HS-5 (cell line): ENCODE measurements around the gene GBP5.
A peak's percentile ranks its signal among the peaks of the same experiment; 100 is the strongest.
"Not testable (repeated sequence)": the region's sequence is repeated elsewhere in the genome, so short reads cannot be mapped to it uniquely, and the experiment has no call there.

Experiments used
- DNase-seq: peaks from one replicate; pipeline ENCODE4 v3.0.0-alpha.2; 2012; ENCODE audit warnings: low read depth

The GBP5 gene, protein sequence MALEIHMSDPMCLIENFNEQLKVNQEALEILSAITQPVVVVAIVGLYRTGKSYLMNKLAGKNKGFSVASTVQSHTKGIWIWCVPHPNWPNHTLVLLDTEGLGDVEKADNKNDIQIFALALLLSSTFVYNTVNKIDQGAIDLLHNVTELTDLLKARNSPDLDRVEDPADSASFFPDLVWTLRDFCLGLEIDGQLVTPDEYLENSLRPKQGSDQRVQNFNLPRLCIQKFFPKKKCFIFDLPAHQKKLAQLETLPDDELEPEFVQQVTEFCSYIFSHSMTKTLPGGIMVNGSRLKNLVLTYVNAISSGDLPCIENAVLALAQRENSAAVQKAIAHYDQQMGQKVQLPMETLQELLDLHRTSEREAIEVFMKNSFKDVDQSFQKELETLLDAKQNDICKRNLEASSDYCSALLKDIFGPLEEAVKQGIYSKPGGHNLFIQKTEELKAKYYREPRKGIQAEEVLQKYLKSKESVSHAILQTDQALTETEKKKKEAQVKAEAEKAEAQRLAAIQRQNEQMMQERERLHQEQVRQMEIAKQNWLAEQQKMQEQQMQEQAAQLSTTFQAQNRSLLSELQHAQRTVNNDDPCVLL

DNA sequence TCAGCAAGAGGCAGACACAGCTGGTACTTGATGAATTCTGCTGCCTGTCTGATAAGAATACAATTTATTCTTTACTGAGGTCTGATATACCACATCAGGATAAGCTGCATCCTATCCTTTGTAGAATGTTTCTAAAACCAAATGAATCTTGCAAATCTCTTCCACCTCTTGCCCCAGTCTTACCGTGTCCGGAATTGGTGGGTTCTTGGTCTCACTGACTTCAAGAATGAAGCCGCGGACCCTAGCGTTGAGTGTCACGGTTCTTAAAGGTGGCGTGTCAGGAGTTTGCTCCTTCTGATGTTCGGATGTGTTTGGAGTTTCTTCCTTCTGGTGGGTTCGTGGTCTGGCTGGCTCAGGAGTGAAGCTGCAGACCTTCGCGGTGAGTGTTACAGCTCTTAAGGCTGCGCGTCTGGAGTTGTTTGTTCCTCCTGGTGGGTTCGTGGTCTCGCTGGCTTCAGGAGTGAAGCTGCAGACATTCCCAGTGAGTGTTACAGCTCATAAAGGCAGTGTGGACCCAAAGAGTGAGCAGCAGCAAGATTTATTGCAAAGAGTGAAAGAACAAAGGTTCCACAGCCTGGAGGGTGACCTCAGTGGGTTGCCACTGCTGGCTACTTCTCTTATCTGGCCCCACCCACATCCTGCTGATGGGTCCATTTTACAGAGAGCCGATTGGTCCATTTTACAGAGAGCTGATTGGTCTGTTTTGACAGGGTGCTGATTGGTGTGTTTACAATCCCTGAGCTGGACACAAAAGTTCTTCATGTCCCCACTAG is at the start of gene GBP5:
Gene GBP5, minus strand, starts transcription at position 592 of the 773 bp plus-strand sequence. CDS start 3,305 bp downstream, outside the sequence.
- DNase-seq: peak; percentile 9

DNA sequence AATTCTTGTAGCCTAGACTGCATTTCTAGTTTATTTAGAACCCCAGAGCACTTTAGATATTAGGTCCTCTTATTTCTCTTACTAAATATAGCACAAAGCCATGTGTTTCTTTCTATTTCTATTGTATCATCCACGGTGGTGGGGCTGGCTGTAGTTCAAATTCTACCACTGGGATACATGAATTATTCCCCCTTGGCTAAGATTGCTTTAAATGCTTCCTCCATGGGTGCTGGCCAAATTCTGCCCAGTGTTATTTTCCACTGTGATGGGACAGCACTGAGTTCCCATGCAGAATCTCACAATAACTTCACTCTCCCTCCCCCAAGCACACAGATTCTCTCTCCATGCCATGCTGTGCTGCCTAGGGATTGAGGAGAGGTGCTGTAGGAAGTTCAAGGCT is 49.7 kb upstream of the GBP5 start:
- no peak for DNase-seq

DNA sequence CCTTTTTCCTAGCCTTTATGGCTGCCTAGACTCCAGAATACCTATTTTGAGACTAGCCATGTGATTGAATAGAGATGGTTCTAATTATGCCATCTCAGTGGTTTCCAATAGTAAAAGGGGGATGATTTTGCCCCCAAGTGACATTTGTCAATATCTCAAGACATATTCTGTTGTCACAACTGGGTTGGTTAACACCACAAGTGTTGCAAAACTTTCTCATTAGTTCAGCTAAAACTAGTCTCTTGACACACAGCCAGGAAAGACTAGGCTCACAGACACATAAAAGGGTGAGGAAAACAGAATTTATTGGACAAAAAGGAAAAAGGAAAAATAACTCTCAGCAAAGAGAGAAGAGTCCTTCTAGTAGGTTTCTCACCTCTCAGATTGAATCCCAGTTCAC is 39.9 kb upstream of the GBP5 start:
- DNase-seq: no peak

DNA sequence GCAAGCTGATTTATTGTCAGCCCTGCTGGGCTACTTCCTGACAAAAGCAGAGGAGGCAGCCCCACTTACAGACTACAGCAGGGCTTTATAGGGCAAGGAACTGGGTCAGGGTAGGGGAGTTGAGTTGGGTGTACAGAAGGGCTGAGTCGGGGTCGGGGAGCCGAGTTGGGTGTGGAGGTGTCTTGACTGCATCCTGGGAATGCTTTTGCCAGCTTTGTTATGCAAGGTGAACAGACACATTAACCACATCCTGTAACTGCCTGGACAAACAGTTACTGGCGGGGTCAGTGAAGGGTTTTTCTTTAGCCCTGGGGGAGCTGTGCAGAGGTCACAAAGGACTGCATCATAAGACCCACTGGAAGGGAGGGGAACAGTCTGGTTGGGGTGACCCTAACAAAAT is 39.1 kb upstream of the GBP5 start:
- no peak for DNase-seq

DNA sequence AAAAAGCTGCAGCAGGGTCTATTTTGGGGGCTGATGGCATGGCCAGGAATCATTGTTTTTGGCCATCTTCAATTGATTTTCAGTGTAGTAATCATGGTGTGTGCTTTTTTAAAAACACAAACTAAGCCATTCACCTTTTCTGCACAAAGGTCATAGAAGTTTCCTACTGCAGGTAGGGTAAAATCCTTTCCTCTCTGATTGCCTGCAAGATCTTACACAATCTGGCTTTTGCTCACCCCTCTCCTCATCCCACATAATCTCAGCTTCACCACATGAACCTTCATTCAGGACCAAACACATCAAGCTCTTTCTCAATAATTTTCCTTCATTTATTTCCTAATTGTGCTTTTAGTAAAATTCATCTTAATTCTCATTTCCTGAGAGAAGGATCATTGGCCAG is 38.3 kb upstream of the GBP5 start:
- no peak for DNase-seq

DNA sequence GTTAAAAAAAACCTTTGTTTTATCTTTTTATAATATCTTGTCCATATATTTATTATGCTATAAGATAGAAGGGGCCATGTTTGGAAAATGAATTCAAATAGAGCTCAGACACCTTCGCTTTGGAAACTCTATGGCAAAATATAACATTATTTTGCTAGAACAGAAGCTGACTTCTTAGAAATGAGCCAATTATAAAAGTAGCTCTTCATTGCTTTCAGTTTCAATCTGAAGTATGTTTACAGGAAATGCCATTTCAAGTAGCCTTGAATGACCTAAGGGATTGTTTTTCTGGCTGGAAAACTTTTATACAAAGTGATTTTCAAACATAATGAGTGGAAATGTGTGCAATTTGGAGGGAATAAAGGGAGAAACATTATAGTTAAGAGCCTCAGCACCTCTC is 37.8 kb upstream of the GBP5 start:
- DNase-seq: no peak

DNA sequence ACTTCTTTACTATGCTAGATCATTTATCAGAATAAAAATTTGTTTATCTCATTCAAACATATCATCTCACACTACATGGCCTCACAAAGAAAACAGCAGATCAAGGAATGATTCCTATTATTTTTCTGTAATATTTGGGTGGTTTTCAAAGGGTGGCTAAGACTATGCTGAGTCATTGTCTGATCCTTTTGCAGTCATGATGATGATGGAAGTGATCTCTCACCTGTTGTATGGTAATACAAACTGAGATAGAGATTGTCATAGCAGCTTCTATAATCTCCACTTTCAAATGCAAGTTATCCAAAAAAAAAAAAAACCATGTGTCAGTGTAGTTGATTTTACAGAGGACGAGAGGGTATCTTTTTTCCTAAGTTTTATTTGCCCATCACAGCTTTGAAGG is 37.2 kb upstream of the GBP5 start:
- DNase-seq: no peak

DNA sequence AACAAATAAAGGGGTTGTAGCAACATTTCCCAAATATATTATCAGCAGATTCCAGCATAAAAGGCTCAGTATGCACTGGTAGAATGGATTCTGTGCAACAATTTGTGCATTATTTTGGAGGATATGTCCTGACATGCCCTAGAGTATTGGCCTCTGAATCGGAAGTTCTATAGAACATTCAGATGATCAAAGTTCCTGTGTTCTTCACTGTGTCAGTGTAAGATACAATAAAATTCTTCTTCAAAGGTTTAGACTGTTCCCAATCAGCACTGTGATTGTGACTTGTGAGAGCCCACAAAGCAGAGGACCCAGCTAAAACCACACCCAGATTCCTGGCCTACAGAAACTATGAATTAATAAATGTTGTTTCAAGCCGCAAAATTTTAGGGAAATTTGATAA is 33.6 kb upstream of the GBP5 start:
- DNase-seq: no peak

DNA sequence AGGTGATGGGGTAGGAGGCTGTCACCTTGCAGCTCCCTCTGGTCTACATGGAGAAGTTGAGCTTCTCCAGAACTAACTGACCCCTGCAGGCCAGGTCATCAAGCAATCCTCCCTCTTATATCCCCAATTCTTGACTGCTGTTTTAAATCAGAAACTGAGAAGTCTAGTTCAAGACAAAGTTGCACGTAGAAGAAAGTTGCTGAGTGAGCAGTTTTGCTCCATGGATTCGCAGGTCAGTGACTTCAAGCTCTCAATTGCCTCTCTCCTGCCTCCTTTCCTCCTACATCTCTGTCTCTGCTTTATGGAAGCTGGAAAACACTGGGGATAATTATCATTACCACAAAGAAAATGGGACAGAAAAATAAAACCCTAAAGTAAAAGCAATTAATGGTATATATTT is 32.8 kb upstream of the GBP5 start:
- no peak for DNase-seq

DNA sequence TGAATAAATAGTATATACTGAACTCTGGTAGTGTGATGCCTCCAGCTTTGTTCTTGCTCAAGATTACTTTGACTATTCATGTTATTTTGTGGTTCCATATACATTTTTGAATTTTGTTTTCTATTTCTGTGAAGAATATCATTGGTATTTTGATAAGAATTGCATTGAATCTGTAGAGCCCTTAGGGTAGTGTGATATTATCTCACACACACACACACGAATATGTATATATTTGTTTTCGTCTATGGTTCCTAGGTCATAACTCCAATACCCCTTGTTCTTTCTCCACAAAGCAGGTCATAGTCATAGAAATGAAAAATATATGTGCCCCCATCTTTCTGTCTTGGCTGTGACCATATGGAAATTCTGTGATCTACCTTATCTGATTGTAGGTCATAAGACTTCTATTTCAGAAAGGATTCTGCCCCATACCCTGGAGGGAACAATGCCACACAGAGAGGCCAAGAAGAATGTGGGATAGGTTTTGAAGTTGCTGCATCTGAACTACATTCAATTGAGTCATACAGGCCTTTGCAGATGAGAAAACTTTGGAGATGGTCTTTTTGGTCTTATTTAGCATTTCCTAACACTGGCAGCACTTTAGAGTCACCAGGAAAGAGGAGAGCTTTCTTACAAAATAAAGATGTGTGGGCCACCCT is 32.0 kb upstream of the GBP5 start:
- no peak for DNase-seq

DNA sequence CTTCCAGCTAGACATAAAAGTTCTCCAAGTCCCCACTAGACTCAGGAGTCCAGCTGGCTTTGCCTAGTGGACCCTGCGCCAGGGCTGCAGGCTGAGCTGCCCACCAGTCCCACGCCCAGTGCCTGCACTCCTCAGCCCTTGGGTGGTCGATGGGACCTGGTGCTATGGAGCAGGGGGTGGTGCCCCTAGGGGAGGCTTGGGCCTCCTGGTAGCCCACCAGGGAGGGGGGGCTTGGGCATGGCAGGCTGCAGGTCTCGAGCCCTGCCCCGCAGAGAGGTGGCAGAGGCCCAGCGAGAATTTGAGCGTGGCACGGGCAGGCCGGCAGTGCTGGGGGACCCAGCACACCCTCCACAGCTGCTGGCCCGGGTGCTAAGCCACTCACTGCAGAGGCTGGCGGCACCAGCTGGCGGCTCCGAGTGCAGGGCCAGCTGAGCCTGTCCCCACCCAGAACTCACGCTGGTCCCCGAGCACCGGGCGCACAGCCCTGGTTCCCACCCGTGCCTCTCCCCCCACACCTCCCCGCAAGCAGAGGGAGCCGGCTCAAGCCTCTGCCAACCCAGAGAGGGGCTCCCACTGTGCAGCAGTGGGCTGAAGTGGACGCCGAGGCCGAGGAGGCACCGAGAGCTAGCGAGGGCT is 30.2 kb upstream of the GBP5 start:
- DNase-seq: no peak

DNA sequence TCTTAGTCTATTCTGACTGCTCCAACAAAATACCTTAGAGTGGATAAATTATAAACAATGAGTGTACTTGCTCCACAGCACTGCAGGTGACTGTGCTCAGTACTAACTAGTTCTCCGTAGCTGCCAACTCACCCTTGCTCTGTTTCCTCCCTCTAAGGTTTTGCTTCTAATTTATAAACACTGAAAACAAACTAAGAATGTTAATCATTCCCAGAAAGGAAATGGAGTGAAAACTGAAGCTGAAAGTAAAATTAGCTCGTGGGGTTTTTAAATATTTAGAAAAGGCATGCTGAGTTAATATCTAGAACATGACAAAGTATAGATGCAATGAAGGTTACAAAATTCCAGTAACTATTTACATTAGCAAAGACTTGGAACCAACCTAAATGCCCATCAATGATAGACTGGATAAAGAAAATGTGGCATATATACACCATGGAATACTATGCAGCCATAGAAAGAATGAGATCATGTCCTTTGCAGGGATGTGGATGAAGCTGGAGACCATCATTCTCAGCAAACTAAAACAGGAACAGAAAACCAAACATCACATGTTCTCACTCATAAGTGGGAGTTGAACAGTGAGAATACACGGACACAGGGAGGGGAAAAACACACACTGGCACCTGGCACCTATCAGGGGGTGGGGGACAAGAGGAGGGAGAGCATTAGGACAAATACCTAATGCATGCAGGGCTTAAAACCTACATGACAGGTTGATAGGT is 27.2 kb upstream of the GBP5 start:
- DNase-seq: not testable (repeated sequence)

DNA sequence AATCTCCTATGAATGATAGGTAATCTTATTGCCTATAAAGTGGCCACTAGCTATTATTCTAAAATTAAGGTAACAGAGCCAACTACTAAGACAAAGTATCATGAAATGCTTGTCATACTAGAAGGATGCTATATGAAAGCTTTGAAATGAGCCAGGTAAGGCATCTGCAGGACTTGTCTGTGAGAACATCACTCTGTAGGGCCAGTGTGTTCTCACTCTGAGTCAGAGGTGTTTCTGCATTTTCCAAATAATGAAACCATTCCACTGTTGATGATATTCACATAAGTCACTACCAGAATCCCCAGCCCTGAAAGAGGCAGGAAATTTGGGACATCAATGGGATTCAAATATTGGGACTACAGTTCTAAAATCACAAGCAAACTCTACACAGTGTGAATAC is 25.8 kb upstream of the GBP5 start:
- peak; percentile 6 for DNase-seq

DNA sequence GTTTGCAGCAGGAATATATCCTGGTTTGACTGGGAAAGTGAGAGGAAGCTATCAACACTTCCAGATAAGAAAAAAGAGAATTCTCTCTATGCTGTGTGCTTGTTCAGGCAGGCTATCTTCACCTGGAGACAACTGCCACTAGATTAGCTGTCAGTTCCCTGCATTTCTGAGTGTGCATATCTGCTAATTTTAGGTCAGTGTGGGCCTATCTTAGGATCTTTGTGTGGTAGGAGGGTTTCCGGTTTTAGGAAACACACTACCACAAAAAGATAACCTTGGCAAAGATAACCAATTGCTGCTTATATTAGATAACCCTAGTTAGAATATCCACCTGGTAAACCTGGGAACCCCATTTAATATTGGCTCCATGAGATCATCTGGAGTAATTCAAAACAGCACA is 22.5 kb upstream of the GBP5 start:
- no peak for DNase-seq

DNA sequence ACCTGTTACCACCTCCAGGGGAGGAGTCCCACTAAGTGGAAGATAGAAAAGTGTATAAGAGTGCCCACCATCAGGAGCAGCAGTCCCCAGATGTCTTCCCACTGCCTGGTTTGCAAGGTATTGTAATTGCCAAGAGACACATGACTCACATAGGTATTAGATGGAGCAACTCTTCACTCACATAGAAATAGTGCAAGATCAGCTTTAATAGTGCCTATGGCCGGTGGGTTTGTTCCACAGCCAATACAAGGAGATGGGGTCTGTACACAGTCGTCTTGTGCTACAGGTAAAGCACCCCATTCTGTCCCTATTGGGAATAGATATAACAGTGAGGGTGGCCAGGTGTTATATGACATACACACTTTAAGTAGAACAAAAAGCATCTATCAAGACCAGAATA is 18.6 kb upstream of the GBP5 start:
- no peak for DNase-seq

DNA sequence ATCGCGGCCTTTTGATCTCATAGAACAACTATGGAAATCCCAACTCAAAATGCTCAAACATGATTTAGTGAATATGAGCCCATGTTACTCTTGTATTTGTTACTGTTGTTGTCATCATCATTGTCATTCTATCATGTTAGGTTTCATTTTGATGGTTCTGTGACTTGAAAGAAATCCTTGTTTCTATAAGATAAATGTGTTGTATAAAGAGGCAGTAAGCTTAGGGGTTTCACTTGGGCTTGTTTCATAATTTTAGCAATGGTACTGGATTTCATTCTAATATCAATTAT is 15.3 kb upstream of the GBP5 start:
- no peak for DNase-seq

DNA sequence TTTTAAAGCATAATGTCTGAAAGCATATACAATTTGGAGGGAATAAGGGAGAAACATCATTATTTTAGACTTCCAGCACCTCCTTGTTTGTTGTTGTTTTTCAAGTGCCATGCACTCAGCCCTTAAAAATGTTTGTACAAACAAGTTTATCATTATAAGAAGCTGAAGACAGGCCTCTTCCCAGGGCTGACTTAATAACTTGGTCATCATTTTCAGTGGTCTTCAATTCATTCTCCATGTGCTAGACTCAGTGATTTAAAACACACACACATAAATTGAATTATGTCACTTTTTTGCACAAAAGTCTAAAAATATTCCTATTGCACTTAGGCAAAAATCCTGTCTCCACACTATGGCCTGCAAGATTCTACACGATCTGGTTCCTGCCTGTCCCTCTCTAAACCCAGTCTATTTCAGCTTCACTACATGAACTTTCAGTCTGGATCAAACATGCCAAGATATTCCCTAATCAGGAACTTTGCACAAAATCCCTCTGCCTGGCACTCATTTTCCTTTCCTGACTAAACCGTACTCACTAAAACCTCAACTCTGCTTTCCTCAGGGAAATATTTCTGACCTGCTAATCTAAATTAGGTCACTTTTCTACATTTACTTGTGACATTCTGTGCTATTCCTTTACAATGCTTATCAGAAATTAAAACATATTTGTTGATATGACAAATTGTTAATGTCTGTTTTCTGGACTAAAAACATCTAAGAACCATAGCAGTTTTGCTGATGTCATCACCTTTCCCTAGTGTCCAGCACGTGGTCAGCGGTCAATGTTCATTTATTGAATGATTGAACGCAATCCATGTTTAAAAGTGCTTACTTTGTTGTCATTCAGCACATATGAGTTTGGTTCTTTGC is 14.8 kb upstream of the GBP5 start:
- no peak for DNase-seq

DNA sequence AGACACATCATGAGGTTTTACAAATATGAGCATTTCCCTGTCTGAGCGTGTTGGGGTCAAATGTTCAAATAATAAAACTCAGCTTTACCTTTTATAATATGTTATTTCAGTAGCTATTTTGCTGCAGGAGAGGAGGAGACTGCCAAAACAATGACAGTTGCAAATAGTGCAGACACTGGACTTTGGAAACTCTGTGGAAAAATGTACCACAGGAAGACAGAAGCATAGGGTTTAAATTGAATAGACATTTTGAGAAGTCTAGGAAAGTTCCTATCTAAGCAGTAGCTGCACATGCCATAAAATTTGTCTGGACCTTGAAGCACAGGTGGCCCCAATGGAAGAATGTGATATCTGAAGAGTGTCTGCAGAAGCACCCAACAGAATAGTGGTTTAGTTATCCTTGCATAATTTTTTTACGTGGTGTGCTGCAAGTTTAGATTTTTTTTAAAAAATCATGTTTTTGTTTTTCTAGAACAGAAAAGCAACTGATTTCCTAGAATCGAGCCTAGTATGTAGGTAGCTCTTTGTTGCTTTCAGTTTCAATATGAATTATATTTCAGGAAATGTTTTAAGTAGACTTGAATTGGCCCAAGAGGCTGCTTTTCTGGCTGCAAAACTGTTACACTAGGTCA is 14.0 kb upstream of the GBP5 start:
- no peak for DNase-seq

DNA sequence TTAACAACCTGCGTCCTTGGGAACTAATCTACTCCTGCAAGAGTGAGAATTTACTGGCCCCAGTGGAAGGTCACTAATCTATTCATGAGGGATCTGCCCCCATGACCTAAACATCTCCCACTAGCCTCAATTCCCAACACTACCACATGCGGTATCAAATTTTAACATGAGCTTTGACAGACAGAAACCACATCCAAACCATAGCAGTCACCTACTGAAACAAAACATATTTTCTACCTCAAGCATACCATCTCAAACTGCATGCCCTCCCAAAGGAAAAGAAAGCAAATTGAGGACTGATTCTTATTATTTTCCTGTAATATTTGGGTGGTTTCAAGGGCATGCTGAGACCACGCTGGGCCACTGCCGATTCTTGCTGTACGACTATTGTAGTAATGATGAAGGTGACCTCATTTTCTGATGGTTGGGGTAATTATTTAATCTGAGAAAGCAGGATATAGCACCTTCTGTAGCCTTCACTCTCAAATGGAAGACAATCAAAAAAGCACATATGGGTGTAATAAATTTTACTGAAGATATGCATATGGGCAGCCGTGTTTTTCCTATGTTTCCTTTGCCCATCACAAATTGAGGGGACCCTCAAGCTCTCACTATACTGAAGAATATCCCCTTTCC is 13.2 kb upstream of the GBP5 start:
- DNase-seq: no peak
